ENCODE results near the gene LPAR6. TPM values are rescaled to one million over a fixed set of nuclear protein-coding genes. Genes with fewer than 3 reads are reported as not detected.
"Not testable (repeated sequence)": the region's sequence is repeated elsewhere in the genome, so short reads cannot be mapped to it uniquely, and the experiment has no call there.

The LPAR6 gene, protein sequence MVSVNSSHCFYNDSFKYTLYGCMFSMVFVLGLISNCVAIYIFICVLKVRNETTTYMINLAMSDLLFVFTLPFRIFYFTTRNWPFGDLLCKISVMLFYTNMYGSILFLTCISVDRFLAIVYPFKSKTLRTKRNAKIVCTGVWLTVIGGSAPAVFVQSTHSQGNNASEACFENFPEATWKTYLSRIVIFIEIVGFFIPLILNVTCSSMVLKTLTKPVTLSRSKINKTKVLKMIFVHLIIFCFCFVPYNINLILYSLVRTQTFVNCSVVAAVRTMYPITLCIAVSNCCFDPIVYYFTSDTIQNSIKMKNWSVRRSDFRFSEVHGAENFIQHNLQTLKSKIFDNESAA
- total RNA-seq = 10 to 100 TPM; 32.4 to 79.1 TPM
- 10 to 100 TPM; 17.1 to 20.7 TPM for polyA plus RNA-seq
- long read RNA-seq, donor 1, transcript LPAR6-208 (2 exons, 534 nt) = major isoform, 7 of 71 reads
- long read RNA-seq, donor 1, partial matches to known transcripts = 0 of 71 reads
- long read RNA-seq, donor 1, other reads (novel, unspliced or antisense) = 64 of 71 reads
- long read RNA-seq, donor 2, partial matches to known transcripts = 0 of 56 reads
- long read RNA-seq, donor 2, other reads (novel, unspliced or antisense) = 52 of 56 reads

DNA sequence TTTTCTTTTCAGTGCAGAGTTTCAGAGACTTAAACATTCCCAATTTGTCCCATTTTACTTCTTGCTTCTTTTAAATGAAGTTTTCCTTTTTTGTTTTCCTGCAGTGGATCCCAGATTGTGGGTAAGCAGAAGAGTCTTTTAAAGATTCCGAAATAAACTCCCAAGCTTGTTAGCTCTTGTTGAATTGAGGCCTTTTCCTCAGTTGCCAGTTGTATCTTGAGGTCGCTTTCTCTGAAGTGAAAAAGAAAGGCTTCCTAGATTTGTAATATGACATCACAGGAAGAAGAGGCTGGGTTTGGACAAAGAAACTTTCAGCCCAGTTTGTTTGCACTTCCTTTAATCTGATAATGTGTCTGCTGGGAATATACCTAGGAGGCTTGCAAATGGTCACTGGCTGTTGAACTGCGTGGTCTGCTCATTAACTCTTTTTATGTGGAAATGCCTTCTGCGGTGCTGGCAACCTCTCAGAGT lies at the start of gene LPAR6:
TSS of gene LPAR6 (minus strand) at position 233 of the 471 bp plus-strand sequence. CDS start 690 bp downstream, outside the sequence.
- ATAC-seq (ENCODE audit: low FRiP score) (peak; percentile 87), DNase-seq (no peak)
- intact Hi-C loops (cut with DNase I) = loop anchor here (5.0 kb wide), 1 partner anchor 34 kb away; no protein-coding TSS in a partner anchor
- Histone ChIP-seq H3K9me3 (ENCODE audit: control insufficient read depth, low read length) (no peaks in the 10 kb centered on the region), H3K36me3 (ENCODE audit: control insufficient read depth in 1 of 2, insufficient read depth in 2 of 2, low read length in 1 of 2) (no peaks in the 10 kb centered on the region), H3K4me1 (ENCODE audit: control insufficient read depth in 1 of 2, insufficient read depth in 2 of 2, low read length in 2 of 2) (peaks cover 0 to 1% of the 10 kb centered on the region in 2 donors), H3K27ac (ENCODE audit: low read depth in 1 of 2, low read length in 2 of 2) (peak within 1 kb of the TSS; percentile 43 to 44), H3K4me3 (ENCODE audit: low read length in 2 of 2) (peak within 1 kb of the TSS; percentile 94 to 98), H3K27me3 (ENCODE audit: control insufficient read depth in 1 of 2, insufficient read depth in 2 of 2, low read length in 1 of 2) (no peaks in the 10 kb centered on the region)
- WGBS, 2 donors = 6 to 7% methylated on average over 4 of the region's 4 CpGs

GRCh38 chr13:48457578-48458242 lies 44.8 kb upstream of the LPAR6 start:
- ATAC-seq (ENCODE audit: low FRiP score) (peak; percentile 29), DNase-seq (no peak)
- H3K36me3 ChIP-seq (ENCODE audit: control insufficient read depth in 1 of 2, insufficient read depth in 2 of 2, low read length in 1 of 2) = peaks cover 0 to 2% of the 10 kb centered on the region in 2 donors

GRCh38 chr13:48456546-48456945 lies 43.6 kb upstream of the LPAR6 start:
- 96 to 98% methylated on average over 10 of the region's 10 CpGs for WGBS, 2 donors
- no peaks in the 10 kb centered on the region for H3K9me3 ChIP-seq (ENCODE audit: control insufficient read depth, low read length)
- ATAC-seq (ENCODE audit: low FRiP score) (no peak), DNase-seq (no peak)
- H3K36me3 ChIP-seq (ENCODE audit: control insufficient read depth in 1 of 2, insufficient read depth in 2 of 2, low read length in 1 of 2) = peaks cover 0 to 2% of the 10 kb centered on the region in 2 donors
- no peaks in the 10 kb centered on the region for H3K27me3 ChIP-seq (ENCODE audit: control insufficient read depth in 1 of 2, insufficient read depth in 2 of 2, low read length in 1 of 2)
- no peak overlapping the region for H3K27ac ChIP-seq (ENCODE audit: low read depth in 1 of 2, low read length in 2 of 2)
- intact Hi-C loops (cut with DNase I) = no loop called here
- no peaks in the 10 kb centered on the region for H3K4me1 ChIP-seq (ENCODE audit: control insufficient read depth in 1 of 2, insufficient read depth in 2 of 2, low read length in 2 of 2)
- no peak overlapping the region for H3K4me3 ChIP-seq (ENCODE audit: low read length in 2 of 2)

More at GRCh38 chr13:48457578-48458242, 44.8 kb upstream of the LPAR6 start:
- intact Hi-C loops (cut with DNase I) = no loop called here
- no peak overlapping the region for H3K4me3 ChIP-seq (ENCODE audit: low read length in 2 of 2)
- H3K27ac ChIP-seq (ENCODE audit: low read depth in 1 of 2, low read length in 2 of 2) = no peak overlapping the region
- no peaks in the 10 kb centered on the region for H3K27me3 ChIP-seq (ENCODE audit: control insufficient read depth in 1 of 2, insufficient read depth in 2 of 2, low read length in 1 of 2)
- no peaks in the 10 kb centered on the region for H3K9me3 ChIP-seq (ENCODE audit: control insufficient read depth, low read length)
- 92 to 94% methylated on average over 28 of the region's 28 CpGs for WGBS, 2 donors
- no peaks in the 10 kb centered on the region for H3K4me1 ChIP-seq (ENCODE audit: control insufficient read depth in 1 of 2, insufficient read depth in 2 of 2, low read length in 2 of 2)

- DNase-seq; intact Hi-C loops (cut with DNase I); H3K4me1 ChIP-seq (ENCODE audit: control insufficient read depth in 1 of 2, insufficient read depth in 2 of 2, low read length in 2 of 2); H3K27me3 ChIP-seq (ENCODE audit: control insufficient read depth in 1 of 2, insufficient read depth in 2 of 2, low read length in 1 of 2); ATAC-seq (ENCODE audit: low FRiP score); H3K9me3 ChIP-seq (ENCODE audit: control insufficient read depth, low read length); H3K27ac ChIP-seq (ENCODE audit: low read depth in 1 of 2, low read length in 2 of 2); H3K4me3 ChIP-seq (ENCODE audit: low read length in 2 of 2); H3K36me3 ChIP-seq (ENCODE audit: control insufficient read depth in 1 of 2, insufficient read depth in 2 of 2, low read length in 1 of 2): not testable (repeated sequence)
Observed at GRCh38 chr13:48451196-48451595, 38.3 kb upstream of the LPAR6 start.

DNA sequence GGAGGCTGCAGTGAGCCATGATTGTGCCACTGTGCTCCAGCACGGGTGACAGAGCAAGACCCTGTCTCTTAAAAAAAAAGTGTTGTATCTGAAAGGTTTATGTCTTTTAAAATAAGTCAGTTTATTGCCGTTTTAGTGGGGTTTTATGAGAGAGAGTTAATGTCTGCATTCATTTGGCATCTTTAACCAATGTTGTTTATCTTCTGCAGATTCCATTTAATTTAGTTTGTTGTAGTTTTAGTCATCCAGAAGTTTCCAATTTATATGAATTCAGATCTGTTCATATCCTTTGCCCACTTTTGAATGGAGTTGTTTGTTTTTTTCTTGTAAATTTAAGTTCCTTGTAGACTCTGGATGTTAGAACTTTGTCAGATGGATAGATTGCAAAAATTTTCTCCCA lies 36.7 kb upstream of the LPAR6 start:
- Histone ChIP-seq H3K9me3 (ENCODE audit: control insufficient read depth, low read length) (no peaks in the 10 kb centered on the region), H3K27me3 (ENCODE audit: control insufficient read depth in 1 of 2, insufficient read depth in 2 of 2, low read length in 1 of 2) (no peaks in the 10 kb centered on the region), H3K36me3 (ENCODE audit: control insufficient read depth in 1 of 2, insufficient read depth in 2 of 2, low read length in 1 of 2) (no peaks in the 10 kb centered on the region), H3K4me3 (ENCODE audit: low read length in 2 of 2) (no peak overlapping the region), H3K27ac (ENCODE audit: low read depth in 1 of 2, low read length in 2 of 2) (no peak overlapping the region), H3K4me1 (ENCODE audit: control insufficient read depth in 1 of 2, insufficient read depth in 2 of 2, low read length in 2 of 2) (peaks cover 0 to 2% of the 10 kb centered on the region in 2 donors)
- no peak for ATAC-seq (ENCODE audit: low FRiP score)
- DNase-seq = no peak
- intact Hi-C loops (cut with DNase I) = loop anchor here (5.0 kb wide), 1 partner anchor 37 kb away; the partner anchor contains the start of gene LPAR6 (in 2 of the 2)
- 84 to 87% methylated on average over 2 of the region's 2 CpGs for WGBS, 2 donors

GRCh38 chr13:48448959-48449614 lies 36.2 kb upstream of the LPAR6 start:
- H3K4me3 ChIP-seq (ENCODE audit: low read length in 2 of 2) = no peak overlapping the region
- DNase-seq (no peak), ATAC-seq (ENCODE audit: low FRiP score) (no peak)
- intact Hi-C loops (cut with DNase I) = loop anchor here (5.0 kb wide), 1 partner anchor 37 kb away; the partner anchor contains the start of gene LPAR6 (in 2 of the 2)
- H3K4me1 ChIP-seq (ENCODE audit: control insufficient read depth in 1 of 2, insufficient read depth in 2 of 2, low read length in 2 of 2) = peaks cover 0 to 2% of the 10 kb centered on the region in 2 donors
- WGBS, 2 donors = 54 to 57% methylated on average over 6 of the region's 6 CpGs
- H3K27ac ChIP-seq (ENCODE audit: low read depth in 1 of 2, low read length in 2 of 2) = no peak overlapping the region
- no peaks in the 10 kb centered on the region for H3K27me3 ChIP-seq (ENCODE audit: control insufficient read depth in 1 of 2, insufficient read depth in 2 of 2, low read length in 1 of 2)
- H3K9me3 ChIP-seq (ENCODE audit: control insufficient read depth, low read length) = no peaks in the 10 kb centered on the region
- H3K36me3 ChIP-seq (ENCODE audit: control insufficient read depth in 1 of 2, insufficient read depth in 2 of 2, low read length in 1 of 2) = no peaks in the 10 kb centered on the region

DNA sequence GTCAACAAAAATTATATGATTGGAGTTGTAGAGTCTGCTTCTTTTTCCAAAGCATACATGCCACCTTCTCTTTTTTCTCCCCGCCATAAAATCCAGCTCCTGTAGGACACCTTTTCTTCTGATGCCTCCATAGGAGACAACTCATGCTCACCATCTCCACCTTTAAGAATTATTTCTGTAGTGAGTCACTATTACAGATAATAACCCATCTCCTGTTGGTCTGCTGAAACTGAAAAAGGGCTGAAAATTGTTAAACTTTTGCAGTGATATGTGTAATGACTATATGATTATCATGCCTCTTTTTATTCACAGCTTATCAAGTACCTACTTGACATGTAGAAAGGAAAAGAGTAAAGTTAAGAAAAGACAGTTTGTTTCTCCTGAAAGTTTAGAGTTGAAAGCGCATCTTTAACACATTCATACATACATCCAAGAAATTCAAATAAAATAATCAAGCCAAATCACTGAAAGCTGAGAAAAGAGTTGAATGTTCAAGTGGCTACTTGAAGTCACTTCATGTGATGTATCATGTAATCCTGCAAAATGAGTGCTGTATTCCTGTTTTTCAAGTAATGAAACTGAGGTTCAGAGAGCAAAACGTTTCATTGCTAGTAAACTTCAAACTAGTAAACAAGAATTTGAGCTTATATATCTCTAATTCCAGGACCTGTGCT lies 35.5 kb upstream of the LPAR6 start:
- DNase-seq (no peak), ATAC-seq (ENCODE audit: low FRiP score) (no peak)
- H3K27ac ChIP-seq (ENCODE audit: low read depth in 1 of 2, low read length in 2 of 2) = no peak overlapping the region
- no peaks in the 10 kb centered on the region for H3K9me3 ChIP-seq (ENCODE audit: control insufficient read depth, low read length)
- no peaks in the 10 kb centered on the region for H3K27me3 ChIP-seq (ENCODE audit: control insufficient read depth in 1 of 2, insufficient read depth in 2 of 2, low read length in 1 of 2)
- peaks cover 0 to 2% of the 10 kb centered on the region in 2 donors for H3K4me1 ChIP-seq (ENCODE audit: control insufficient read depth in 1 of 2, insufficient read depth in 2 of 2, low read length in 2 of 2)
- WGBS, 2 donors = 84 to 89% methylated on average over 3 of the region's 3 CpGs
- H3K4me3 ChIP-seq (ENCODE audit: low read length in 2 of 2) = no peak overlapping the region
- H3K36me3 ChIP-seq (ENCODE audit: control insufficient read depth in 1 of 2, insufficient read depth in 2 of 2, low read length in 1 of 2) = no peaks in the 10 kb centered on the region
- intact Hi-C loops (cut with DNase I) = loop anchor here (5.0 kb wide), 1 partner anchor 36 kb away; the partner anchor contains the start of gene LPAR6 (in 2 of the 2)
